K562 (cell line): ENCODE data around the gene CASP7. TPM values are rescaled to one million over a fixed set of nuclear protein-coding genes. Genes with fewer than 3 reads are reported as not detected.

Experiments
- ATAC-seq: fragments of 200-7000 bp; cut with Tn5 transposase; 3 replicates; pipeline ENCODE4 v1.9.1; 2020; ENCODE audit warnings: moderate library complexity
- BruUV-seq: library from RNA; stranded (reverse); fragments of 400-500 nt; replicated peaks from 2 replicates; lab custom pipeline; 2021; lab: Mats Ljungman, UMichigan
- CTCF ChIA-PET: fragments of 300-600 bp; formaldehyde crosslinking; extraction: SDS; loops from one replicate; lab custom pipeline; 2021; ENCODE audit warnings: low intra/inter-chr PET ratio; lab: Yijun Ruan, JAX
- POLR2A ChIA-PET: fragments of 300-600, 350-650 bp; sonication (Branson Sonifier 250); formaldehyde crosslinking; extraction: SDS; loops from one replicate; lab custom pipeline; 2021; ENCODE audit warnings: antibody characterized with exemption, inconsistent platforms; lab: Yijun Ruan, JAX
- DNase-seq, 4 experiments: peaks; one replicate each; pipeline versions ENCODE4 v3.0.0 to v3.0.0-alpha.2; 2011 to 2018; ENCODE audit warnings: low spot score in 3 of 4, mixed read lengths in 3 of 4; ENCODE audit errors: extremely low read depth in 1 of 4
- FAIRE-seq: peaks from 2 replicates; lab custom pipeline; 2011; peaks lifted over from hg19 to GRCh38; lab: Jason Lieb, UNC
- H2AFZ ChIP-seq: 2 replicates; pipeline ENCODE4 v1.6.0; 2011; ENCODE audit warnings: low read depth, low read length, control low read depth, inconsistent platforms
- H3K27ac ChIP-seq: fragments of 200-600 bp; 3 replicates; pipeline ENCODE4 v1.8.0; 2011; ENCODE audit warnings: low read depth, mild to moderate bottlenecking, control low read depth, inconsistent platforms, low read length, moderate library complexity, mixed read lengths; ENCODE audit errors: extremely low read depth
- H3K27me3 ChIP-seq, 2 experiments: fragments of 300-600 bp in 1 of 2; 2 replicates in 1 of 2; 3 replicates in 1 of 2; pipeline versions ENCODE4 v1.6.0 to v1.8.0; 2011; ENCODE audit warnings: inconsistent platforms in 2 of 2, low read length in 2 of 2, mild to moderate bottlenecking in 1 of 2, mixed read lengths in 1 of 2, moderate library complexity in 1 of 2; ENCODE audit not compliant: control insufficient read depth in 2 of 2, insufficient read depth in 2 of 2
- H3K36me3 ChIP-seq: fragments of 300-600 bp; 3 replicates; pipeline ENCODE4 v1.8.0; 2011; ENCODE audit warnings: mild to moderate bottlenecking, low read length, inconsistent platforms; ENCODE audit not compliant: control insufficient read depth, insufficient read depth
- H3K4me1 ChIP-seq, 2 experiments: fragments of 200-600 bp in 1 of 2; replicated peaks in 1 of 2; 2 replicates in 1 of 2; 3 replicates in 1 of 2; pipeline versions ENCODE4 v1.5.1 to v1.8.0; 2011; ENCODE audit warnings: inconsistent platforms in 2 of 2, low read length in 2 of 2, mild to moderate bottlenecking in 1 of 2, mixed read lengths in 1 of 2, moderate library complexity in 1 of 2; ENCODE audit not compliant: control insufficient read depth in 2 of 2, insufficient read depth in 2 of 2
- H3K4me2 ChIP-seq: 2 replicates; pipeline ENCODE4 v1.6.1; 2011; ENCODE audit warnings: low read length, control low read depth, inconsistent platforms, mixed read lengths; ENCODE audit not compliant: insufficient read depth
- H3K4me3 ChIP-seq: fragments of 200-600 bp; sonication (generic), shearing (Covaris generic); 2 replicates; pipeline ENCODE4 v1.5.1; 2016; ENCODE audit warnings: control low read depth, inconsistent platforms
- H3K79me2 ChIP-seq: fragments of 200-600 bp; 3 replicates; pipeline ENCODE4 v1.8.0; 2011; ENCODE audit warnings: low read length, inconsistent platforms; ENCODE audit not compliant: control insufficient read depth, insufficient read depth
- H3K9ac ChIP-seq, 2 experiments: 2 replicates each; pipeline versions ENCODE4 v1.6.0 to v1.6.1; 2011; ENCODE audit warnings: low read depth in 2 of 2, low read length in 2 of 2, control low read depth in 1 of 2, inconsistent platforms in 1 of 2, mild to moderate bottlenecking in 1 of 2, mixed read lengths in 1 of 2; ENCODE audit not compliant: insufficient read depth in 1 of 2
- H3K9me1 ChIP-seq: one replicate; pipeline ENCODE4 v1.6.0; 2011; ENCODE audit warnings: inconsistent platforms, mild to moderate bottlenecking, low read length, moderate library complexity; ENCODE audit not compliant: control insufficient read depth, insufficient read depth
- H3K9me3 ChIP-seq: replicated peaks from 2 replicates; pipeline ENCODE4 v1.5.1; 2011; ENCODE audit warnings: low read depth, low read length, inconsistent platforms; ENCODE audit not compliant: control insufficient read depth, insufficient read depth
- H4K20me1 ChIP-seq: replicated peaks from 2 replicates; pipeline ENCODE4 v1.6.1; 2011; ENCODE audit warnings: low read length, inconsistent platforms, mixed read lengths; ENCODE audit not compliant: control insufficient read depth, insufficient read depth
- ARID1B ChIP-seq: fragments of 450-650 bp; IDR thresholded peaks from 2 replicates; pipeline ENCODE4 v1.6.1; 2016; ENCODE audit warnings: antibody characterized with exemption, mild to moderate bottlenecking, inconsistent platforms
- HDAC1 ChIP-seq, 2 experiments: fragments of 450-650 bp; IDR thresholded peaks; 2 replicates each; pipeline ENCODE4 v1.6.1; 2016 to 2017; ENCODE audit warnings: inconsistent platforms in 1 of 2, mild to moderate bottlenecking in 1 of 2, moderate library complexity in 1 of 2
- JUN ChIP-seq, 2 experiments: sonication (generic) in 1 of 2; formaldehyde crosslinking in 1 of 2; IDR thresholded peaks; 2 replicates each; pipeline versions ENCODE4 v1.6.1 to v1.8.0; 2012 to 2022; ENCODE audit warnings: borderline replicate concordance in 2 of 2, mild to moderate bottlenecking in 2 of 2, improper control_type of control experiment in 1 of 2, low read depth in 1 of 2, low read length in 1 of 2, missing genetic modification reagents in 1 of 2
- MEF2A ChIP-seq: IDR thresholded peaks from 2 replicates; pipeline ENCODE4 v1.6.1; 2011; ENCODE audit warnings: low read depth, mild to moderate bottlenecking, low read length, moderate library complexity; ENCODE audit not compliant: control insufficient read depth
- MEF2D ChIP-seq: conservative IDR thresholded peaks from 2 replicates; pipeline ENCODE4 v1.6.1; 2016; ENCODE audit warnings: low read depth, missing genetic modification characterization, missing compliant biosample characterization
- PCBP1 ChIP-seq: fragments of 200-400 bp; formaldehyde crosslinking; IDR thresholded peaks from 2 replicates; pipeline ENCODE4 v1.6.1; 2018; ENCODE audit warnings: mild to moderate bottlenecking, low read depth, low read length; ENCODE audit not compliant: poor library complexity, severe bottlenecking
- PHTF2 ChIP-seq: fragments of 250-450 bp; sonication (Bioruptor Pico); IDR thresholded peaks from 2 replicates; pipeline ENCODE4 v1.5.0; 2021; ENCODE audit warnings: mild to moderate bottlenecking
- RFX7 ChIP-seq: fragments of 250-450 bp; sonication (Bioruptor Pico); IDR thresholded peaks from 2 replicates; pipeline ENCODE4 v1.5.1; 2021; ENCODE audit warnings: mild to moderate bottlenecking
- SETDB1 ChIP-seq: IDR thresholded peaks from one replicate; pipeline ENCODE4 v1.6.1; 2012; ENCODE audit warnings: low read length, control low read depth, inconsistent platforms
- SIX5 ChIP-seq, 2 experiments: IDR thresholded peaks; 2 replicates each; pipeline ENCODE4 v1.6.1; 2011; ENCODE audit warnings: low read length in 2 of 2, borderline replicate concordance in 1 of 2, low read depth in 1 of 2, mild to moderate bottlenecking in 1 of 2, moderate library complexity in 1 of 2; ENCODE audit not compliant: insufficient read depth in 1 of 2
- ZEB2 ChIP-seq: fragments of 450-650 bp; IDR thresholded peaks from 2 replicates; pipeline ENCODE4 v1.6.1; 2016
- ZFP1 ChIP-seq: fragments of 450-650 bp; formaldehyde crosslinking; IDR thresholded peaks from 2 replicates; pipeline ENCODE4 v1.4.0; 2020; ENCODE audit warnings: mild to moderate bottlenecking, mixed read lengths
- ZNF232 ChIP-seq: sonication (generic); formaldehyde crosslinking; IDR thresholded peaks from 2 replicates; pipeline ENCODE4 v1.8.0; 2022; ENCODE audit warnings: mild to moderate bottlenecking, missing genetic modification reagents
- ZNF766 ChIP-seq: fragments of 200-800 bp; sonication (Bioruptor generic); conservative IDR thresholded peaks from 2 replicates; pipeline ENCODE4 v1.6.1; 2016; ENCODE audit warnings: missing genetic modification characterization, missing compliant biosample characterization
- WGBS: fragments of 100-300 bp; shearing (Covaris generic); methylation state at CpG from one replicate; pipeline ENCODE4 v1.1.6; 2016; ENCODE audit warnings: low coverage, mixed read lengths; ENCODE audit not compliant: insufficient coverage; ENCODE audit errors: missing lambda C conversion rate; 5-methylcytosine and 5-hydroxymethylcytosine counted together
- in situ Hi-C: fragments of 300-500 bp; cut with MboI; formaldehyde crosslinking; loops from 4 replicates; pipeline ENCODE4 v1.15.0; 2018; ENCODE audit warnings: inconsistent platforms, mixed read lengths
- intact Hi-C: fragments of 100-400 bp; cut with micrococcal nuclease; formaldehyde crosslinking; loops from 2 replicates; pipeline ENCODE4 v1.14.2; 2022
- polyA plus RNA-seq, 8 experiments: library from polyadenylated mRNA; depleted of rRNA in 4 of 8; stranded (reverse) in 5 of 8; unstranded in 3 of 8; fragments of >200 nt; fragmentation: Nextera tagmentation in 2 of 8; fragmentation: Illumina TruSeq in 1 of 8; extraction: Ambion mirVana in 2 of 8; extraction: Trizol in 1 of 8; gene quantifications; 2 replicates each; pipeline versions ENCODE4 v1.2.1 to v1.2.3, GENCODE V29; 2011 to 2014; ENCODE audit warnings: inconsistent platforms in 1 of 8, missing spikeins in 1 of 8
- total RNA-seq, 7 experiments: library from RNA; depleted of rRNA in 6 of 7; stranded (reverse); fragments of >200 nt in 6 of 7; fragmentation: Illumina TruSeq in 2 of 7; extraction: Trizol in 2 of 7; gene quantifications; 2 replicates each; pipeline versions ENCODE4 v1.2.1 to v1.2.3, GENCODE V29; 2011 to 2021; ENCODE audit warnings: low replicate concordance in 1 of 7

Gene CASP7
- total and polyA plus RNA-seq, 9 of the 15 experiments (the other 6 are each of a cell fraction or from before 2014, with no cell fraction given): 2.2 to 23.3 (median 9.0) TPM

DNA sequence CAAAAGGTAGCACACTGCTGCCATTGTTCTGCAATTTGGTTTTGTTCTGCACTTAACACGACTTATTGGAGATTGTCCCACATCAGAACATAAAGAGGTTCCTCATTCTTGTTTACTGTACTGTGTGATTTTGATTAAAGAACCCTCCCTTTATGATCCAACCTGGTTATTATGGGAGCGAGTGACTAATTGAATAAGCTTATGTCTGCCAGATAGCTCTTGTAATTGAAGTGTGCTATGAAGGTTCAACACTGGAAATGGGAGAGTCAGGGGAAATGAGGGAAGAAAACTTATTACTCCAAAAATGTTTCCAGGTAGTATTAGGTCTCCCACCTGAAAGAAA lies 33.9 kb downstream of the CASP7 start:
- CTCF ChIA-PET: no interaction called here
- no peak overlapping the region for H3K4me2 ChIP-seq
- peaks cover 5 to 16% of the 10 kb centered on the region in 2 experiments; a peak in 4 of 5 replicates for H3K27me3 ChIP-seq
- POLR2A ChIA-PET: interaction anchor here (0.8 kb wide), 1 partner anchor 387 kb away, joined by 4 read pairs; no protein-coding TSS in a partner anchor
- no peaks in the 10 kb centered on the region for H3K79me2 ChIP-seq
- in situ Hi-C loops (no loop called here), intact Hi-C loops (no loop called here)
- DNase-seq: no peak
- no peaks in the 10 kb centered on the region for H3K9me1 ChIP-seq
- no peaks in the 10 kb centered on the region for H3K9me3 ChIP-seq
- no peak overlapping the region for H2AFZ ChIP-seq
- no peak for FAIRE-seq
- H3K4me3 ChIP-seq: no peak overlapping the region
- no peaks in the 10 kb centered on the region for H4K20me1 ChIP-seq
- no peak overlapping the region for H3K9ac ChIP-seq
- H3K36me3 ChIP-seq: no peaks in the 10 kb centered on the region
- TF ChIP-seq SIX5 (IDR thresholded peaks at IDR 0.05; ENCODE audit: borderline replicate concordance in 1 of 2, insufficient read depth in 1 of 2, low read depth in 1 of 2, low read length in 2 of 2) (no peak), ZEB2 (no peak), MEF2D (no peak), ZNF232 (CRISPR knock-in tag) (no peak), ARID1B (no peak), PHTF2 (CRISPR knock-in tag) (no peak), SETDB1 (no peak), ZFP1 (CRISPR knock-in tag) (no peak), RFX7 (CRISPR knock-in tag) (no peak), PCBP1 (no peak), MEF2A (no peak), JUN (IDR thresholded peaks at IDR 0.05; ENCODE audit: borderline replicate concordance, low read depth, low read length) (no peak), JUN (CRISPR knock-in tag; IDR thresholded peaks at IDR 0.05; ENCODE audit: borderline replicate concordance) (no peak), ZNF766 (CRISPR knock-in tag) (no peak), HDAC1 (IDR thresholded peaks at IDR 0.05) (no peak)
- no peak overlapping the region for H3K27ac ChIP-seq
- BruUV-seq: no TSS peak
- WGBS: 0% methylated on average over 2 of the region's 2 CpGs
- H3K4me1 ChIP-seq: no peaks in the 10 kb centered on the region; a peak in 1 of 5 replicates
- no peak for ATAC-seq
